Fibroblast of mammary gland (primary cell): ENCODE data around the gene VDAC2.

Experiments
- DNase-seq: peaks from one replicate; pipeline ENCODE4 v3.0.0-alpha.2; 2010; ENCODE audit warnings: low read depth
- H3K4me3 ChIP-seq: 2 replicates; pipeline ENCODE4 v1.5.1; 2011; ENCODE audit warnings: low read depth, mild to moderate bottlenecking, low read length, moderate library complexity; ENCODE audit not compliant: control insufficient read depth
- CTCF ChIP-seq: conservative IDR thresholded peaks from 2 replicates; pipeline ENCODE4 v1.5.1; 2011; ENCODE audit warnings: low read depth, low read length, inconsistent platforms; ENCODE audit not compliant: control insufficient read depth, insufficient read depth

VDAC2 gene

DNA sequence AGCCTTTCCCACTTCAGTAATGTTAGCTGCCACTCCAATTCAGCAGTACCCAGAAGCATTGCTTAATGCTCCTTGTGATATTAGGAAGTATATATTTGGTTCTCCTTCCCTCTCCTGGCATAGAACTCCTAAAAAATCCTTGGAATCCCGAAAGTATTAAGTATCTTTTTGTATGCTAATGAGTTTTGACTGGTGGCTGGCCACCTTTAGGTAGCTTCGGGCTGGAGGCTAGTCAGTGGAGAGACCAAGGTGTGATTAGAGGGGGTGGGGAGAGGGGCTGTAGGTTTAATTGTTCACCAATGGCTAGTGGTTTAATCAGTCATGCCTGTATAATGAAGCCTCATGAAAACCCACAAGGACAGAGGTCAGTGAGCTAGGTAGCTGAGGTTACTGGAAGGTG, 12.9 kb downstream of the VDAC2 start:
- no peak overlapping the region for H3K4me3 ChIP-seq
- DNase-seq, result no peak
- TF ChIP-seq CTCF, result no peak

- TF ChIP-seq CTCF, result no peak
- no peak for DNase-seq
- H3K4me3 ChIP-seq, result no peak overlapping the region
Observed at GRCh38 chr10:75226095-75226494, 15.5 kb downstream of the VDAC2 start.

GRCh38 chr10:75226656-75227055, 16.1 kb downstream of the VDAC2 start:
- no peak for TF ChIP-seq CTCF
- no peak for DNase-seq
- no peak overlapping the region for H3K4me3 ChIP-seq

GRCh38 chr10:75228278-75228677, 17.7 kb downstream of the VDAC2 start:
- no peak for DNase-seq
- no peak for TF ChIP-seq CTCF
- no peak overlapping the region for H3K4me3 ChIP-seq

DNA sequence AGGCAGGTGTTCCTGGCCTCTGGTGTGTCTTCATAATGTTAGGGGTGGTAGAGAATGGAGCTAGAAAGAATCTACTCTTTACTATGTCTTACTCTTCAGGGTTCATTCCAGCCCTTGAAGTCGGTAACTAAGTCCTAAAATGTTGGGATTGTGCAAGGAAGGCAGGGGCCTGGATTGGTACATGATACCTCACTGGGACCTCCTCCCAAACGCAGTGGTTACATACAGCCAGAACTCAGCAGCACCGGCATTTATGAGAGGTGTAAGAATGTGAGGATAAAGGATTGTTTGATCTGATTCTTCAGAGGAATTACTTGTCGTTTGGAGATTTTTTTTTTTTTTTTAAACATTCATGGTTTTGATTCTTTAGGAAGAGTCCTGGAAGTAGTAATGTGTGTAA, 18.2 kb downstream of the VDAC2 start:
- no peak for DNase-seq
- no peak overlapping the region for H3K4me3 ChIP-seq
- TF ChIP-seq CTCF, result no peak

- TF ChIP-seq CTCF, result no peak
- peak; percentile 50 for DNase-seq
Observed at GRCh38 chr10:75229971-75230370, 19.4 kb downstream of the VDAC2 start.

GRCh38 chr10:75230600-75231038, 20.0 kb downstream of the VDAC2 start:
- peak; percentile 94 for TF ChIP-seq CTCF
- H3K4me3 ChIP-seq, result no peak overlapping the region
- peak; percentile 86 for DNase-seq

More at GRCh38 chr10:75229971-75230370, 19.4 kb downstream of the VDAC2 start:
- H3K4me3 ChIP-seq, result no peak overlapping the region
